Subcutaneous adipose tissue (tissue), 4 donors: ENCODE results near the gene GBE1. TPM values are rescaled to one million over a fixed set of nuclear protein-coding genes. Genes with fewer than 3 reads are reported as not detected.

ENCODE experiments used
- total RNA-seq, 4 donors: library from RNA; depleted of rRNA; stranded (reverse); fragments of >200 nt; gene quantifications; one replicate each; pipeline ENCODE4 v1.1.0, GENCODE V29; 2016
- TF ChIP-seq, protein P1 (sequence below): fragments of 450-650 bp; IDR thresholded peaks from one replicate; pipeline ENCODE4 v1.5.1; 2016; ENCODE audit warnings: low read depth, mild to moderate bottlenecking, control low read depth, antibody characterized with exemption, moderate library complexity

Gene GBE1
- total RNA-seq, 4 donors from 2014 or later = 134 to 224 (median 199) TPM

- TF ChIP-seq, protein P1, sequence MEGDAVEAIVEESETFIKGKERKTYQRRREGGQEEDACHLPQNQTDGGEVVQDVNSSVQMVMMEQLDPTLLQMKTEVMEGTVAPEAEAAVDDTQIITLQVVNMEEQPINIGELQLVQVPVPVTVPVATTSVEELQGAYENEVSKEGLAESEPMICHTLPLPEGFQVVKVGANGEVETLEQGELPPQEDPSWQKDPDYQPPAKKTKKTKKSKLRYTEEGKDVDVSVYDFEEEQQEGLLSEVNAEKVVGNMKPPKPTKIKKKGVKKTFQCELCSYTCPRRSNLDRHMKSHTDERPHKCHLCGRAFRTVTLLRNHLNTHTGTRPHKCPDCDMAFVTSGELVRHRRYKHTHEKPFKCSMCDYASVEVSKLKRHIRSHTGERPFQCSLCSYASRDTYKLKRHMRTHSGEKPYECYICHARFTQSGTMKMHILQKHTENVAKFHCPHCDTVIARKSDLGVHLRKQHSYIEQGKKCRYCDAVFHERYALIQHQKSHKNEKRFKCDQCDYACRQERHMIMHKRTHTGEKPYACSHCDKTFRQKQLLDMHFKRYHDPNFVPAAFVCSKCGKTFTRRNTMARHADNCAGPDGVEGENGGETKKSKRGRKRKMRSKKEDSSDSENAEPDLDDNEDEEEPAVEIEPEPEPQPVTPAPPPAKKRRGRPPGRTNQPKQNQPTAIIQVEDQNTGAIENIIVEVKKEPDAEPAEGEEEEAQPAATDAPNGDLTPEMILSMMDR = no peak
These were observed 309.8 kb downstream of the GBE1 start for GRCh38 chr3:81451611-81452010.

GRCh38 chr3:81451140-81451539 is 310.3 kb downstream of the GBE1 start:
- TF ChIP-seq, protein P1 = no peak

DNA sequence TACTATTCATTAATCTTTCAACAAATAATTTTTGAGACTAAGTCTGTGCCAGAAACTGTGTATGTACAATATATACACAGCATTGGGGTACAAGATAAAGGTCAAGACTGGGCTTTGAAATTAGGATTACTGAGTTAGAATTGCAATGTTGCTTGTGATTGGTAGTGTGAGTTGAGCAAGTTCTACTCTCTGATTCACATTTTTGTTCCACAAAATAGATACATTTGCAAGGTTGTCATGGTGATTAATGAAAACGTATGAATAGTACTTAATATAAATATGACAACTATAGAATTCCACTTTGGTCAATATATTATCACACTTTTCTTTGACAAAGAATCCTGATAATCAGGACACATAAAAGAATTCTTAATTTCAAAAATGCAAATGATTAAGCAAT is 314.6 kb downstream of the GBE1 start:
- TF ChIP-seq, protein P1 = no peak

- TF ChIP-seq, protein P1 = no peak
These were observed 315.7 kb downstream of the GBE1 start for GRCh38 chr3:81445712-81446111.

GRCh38 chr3:81444817-81445460 is 316.5 kb downstream of the GBE1 start:
- TF ChIP-seq, protein P1 = no peak

GRCh38 chr3:81443958-81444357 is 317.5 kb downstream of the GBE1 start:
- TF ChIP-seq, protein P1 = no peak

DNA sequence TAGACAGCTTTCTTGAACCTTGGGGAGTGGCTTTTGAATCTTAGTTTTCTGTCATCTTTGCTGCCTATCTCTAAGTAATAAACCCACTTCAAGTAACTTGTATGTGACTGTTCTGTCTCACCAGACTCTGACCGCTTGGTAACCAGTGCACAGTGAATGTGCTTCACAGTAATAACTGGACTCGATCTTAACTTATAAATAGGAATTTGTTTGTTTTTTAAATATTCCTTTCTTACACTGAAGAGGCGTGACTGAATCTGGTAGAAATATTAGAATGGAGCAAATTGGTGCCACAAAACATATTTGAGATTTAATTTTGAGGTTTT is 318.0 kb downstream of the GBE1 start:
- TF ChIP-seq, protein P1 = no peak
